ENCODE results near the gene ZSWIM6.

Gene ZSWIM6

DNA sequence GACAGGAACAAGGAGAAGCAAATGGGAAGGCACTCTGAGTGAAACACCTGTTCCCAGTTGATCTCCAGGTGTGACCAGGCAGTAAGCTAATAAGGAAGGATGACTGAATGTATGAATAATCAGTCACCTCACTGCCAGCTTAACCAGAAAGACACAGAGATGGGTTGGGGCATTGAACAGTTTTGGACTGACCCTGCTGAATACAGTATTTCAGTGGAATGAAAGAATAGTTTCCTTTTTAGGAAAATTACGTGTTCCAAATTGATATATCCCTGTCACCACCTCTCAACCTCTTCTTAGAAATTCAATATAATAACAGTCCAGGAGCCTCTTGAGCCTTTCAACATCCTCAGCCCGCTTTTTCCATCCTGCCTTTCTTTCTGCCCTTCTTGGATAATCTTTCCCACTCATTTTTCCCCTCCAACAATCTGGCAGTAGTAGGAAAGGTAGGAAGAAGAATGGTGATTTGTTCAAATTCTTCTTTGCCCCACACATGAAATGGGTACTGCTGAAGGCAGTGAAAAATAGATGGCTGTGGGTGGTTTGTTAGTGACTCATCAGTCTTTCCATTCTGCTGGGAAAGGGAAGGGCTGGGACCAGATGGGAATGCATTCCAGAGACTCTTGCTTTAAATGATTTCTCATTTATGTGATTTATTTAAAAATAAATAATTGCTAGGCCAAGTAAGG is 117.9 kb downstream of the ZSWIM6 start:
- no peak for DNase-seq (ENCODE audit: extremely low spot score)
- CTCF ChIA-PET, result no interaction called here
- POLR2A ChIA-PET, result no interaction called here
- TF ChIP-seq, protein P1, sequence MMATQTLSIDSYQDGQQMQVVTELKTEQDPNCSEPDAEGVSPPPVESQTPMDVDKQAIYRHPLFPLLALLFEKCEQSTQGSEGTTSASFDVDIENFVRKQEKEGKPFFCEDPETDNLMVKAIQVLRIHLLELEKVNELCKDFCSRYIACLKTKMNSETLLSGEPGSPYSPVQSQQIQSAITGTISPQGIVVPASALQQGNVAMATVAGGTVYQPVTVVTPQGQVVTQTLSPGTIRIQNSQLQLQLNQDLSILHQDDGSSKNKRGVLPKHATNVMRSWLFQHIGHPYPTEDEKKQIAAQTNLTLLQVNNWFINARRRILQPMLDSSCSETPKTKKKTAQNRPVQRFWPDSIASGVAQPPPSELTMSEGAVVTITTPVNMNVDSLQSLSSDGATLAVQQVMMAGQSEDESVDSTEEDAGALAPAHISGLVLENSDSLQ (IDR thresholded peaks at IDR 0.05), result no peak
- TF ChIP-seq HDGF (IDR thresholded peaks at IDR 0.05; ENCODE audit: borderline replicate concordance), result no peak

DNA sequence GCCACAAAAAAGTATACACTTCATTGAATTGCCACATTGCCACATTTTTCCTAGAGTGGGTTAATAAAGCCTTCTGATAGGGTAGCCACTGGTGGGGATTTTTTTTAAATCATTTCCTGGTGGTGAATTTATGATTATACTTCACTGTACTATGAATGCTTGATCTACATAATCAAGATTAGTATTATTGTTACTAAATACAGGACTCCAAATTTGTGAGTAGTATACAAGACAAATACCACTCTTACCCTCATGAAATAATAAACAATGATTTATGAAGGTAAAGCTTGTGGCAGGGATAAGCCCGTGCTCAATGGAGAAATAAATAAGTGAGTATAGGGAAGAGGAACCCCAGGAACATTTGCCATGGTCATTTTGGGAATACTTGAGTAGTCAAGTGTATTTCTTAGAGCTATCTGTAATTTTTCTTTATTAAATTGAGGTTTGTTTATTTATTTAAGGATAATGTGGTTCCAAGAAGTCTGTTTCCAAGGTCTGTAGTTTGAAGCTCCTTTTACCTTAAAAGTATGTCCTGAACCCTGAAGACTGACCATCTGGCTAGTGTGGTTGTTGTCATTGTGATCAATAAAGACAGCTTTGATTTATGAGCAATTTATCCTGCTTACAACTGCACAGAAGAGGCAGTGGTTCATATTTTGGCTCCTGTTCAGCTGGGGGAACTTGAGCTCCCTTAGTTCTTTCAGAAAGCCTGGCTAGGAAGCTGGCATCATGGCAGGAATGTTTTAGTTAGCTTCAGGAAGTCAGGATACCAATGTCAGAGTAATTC is 118.6 kb downstream of the ZSWIM6 start:
- ChIA-PET CTCF (no interaction called here), POLR2A (interaction anchor here (1.2 kb wide), 1 partner anchor 42 kb away, joined by 3 read pairs; no protein-coding TSS in a partner anchor)
- DNase-seq (ENCODE audit: extremely low spot score), result peak; percentile 19
- TF ChIP-seq, protein P1 (IDR thresholded peaks at IDR 0.05), result peak; percentile 83
- TF ChIP-seq FOXA1 (IDR thresholded peaks at IDR 0.05), result no peak

DNA sequence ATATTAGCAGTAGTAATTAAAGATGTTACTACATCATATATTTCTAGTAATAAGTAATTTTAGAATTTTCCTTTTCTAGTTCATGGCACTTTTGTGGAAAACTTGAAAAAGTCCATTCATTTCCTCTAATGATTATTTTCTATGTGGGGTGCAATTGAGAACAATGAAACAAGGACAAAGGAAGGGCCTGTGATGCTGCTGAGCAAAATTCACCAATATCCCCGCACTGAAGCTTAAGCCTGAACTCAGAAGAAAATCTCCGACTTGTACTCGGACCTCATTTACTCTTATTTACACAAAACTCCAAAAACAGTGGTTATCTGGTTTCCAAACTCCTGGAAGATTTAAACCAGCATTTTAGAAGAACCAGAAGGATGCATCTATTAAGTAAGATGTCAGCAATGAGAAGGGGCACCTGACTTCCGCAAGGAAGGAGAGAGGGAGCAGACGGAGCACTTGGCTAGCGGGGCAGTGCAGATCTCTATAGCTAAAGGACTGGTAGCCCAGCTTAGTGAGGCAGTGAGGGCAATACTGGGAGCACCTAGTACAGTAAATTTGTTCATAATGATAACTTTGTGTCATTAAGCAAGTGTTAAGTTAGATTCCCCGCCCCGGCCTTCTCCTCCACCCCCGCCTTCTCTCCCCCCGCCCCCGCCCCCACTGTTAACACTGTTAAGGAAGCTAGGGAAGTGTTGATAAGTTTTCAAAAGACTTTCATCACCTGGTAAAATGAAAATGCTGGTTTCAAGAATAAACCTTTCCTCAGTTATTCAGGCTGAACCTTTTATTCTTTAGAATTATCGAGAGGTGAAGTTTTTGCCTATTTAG is 123.3 kb downstream of the ZSWIM6 start:
- no peak for DNase-seq (ENCODE audit: extremely low spot score)
- POLR2A ChIA-PET, result no interaction called here
- no peak for TF ChIP-seq TARDBP (IDR thresholded peaks at IDR 0.05)
- no peak for TF ChIP-seq BHLHE40 (IDR thresholded peaks at IDR 0.05; ENCODE audit: borderline replicate concordance)
- no peak for TF ChIP-seq LEF1 (IDR thresholded peaks at IDR 0.05; ENCODE audit: borderline replicate concordance)
- TF ChIP-seq FOXK2 (IDR thresholded peaks at IDR 0.05), result no peak
- no peak for TF ChIP-seq ZNF384 (IDR thresholded peaks at IDR 0.05)
- no peak for TF ChIP-seq NFRKB (IDR thresholded peaks at IDR 0.05)
- TF ChIP-seq SUZ12 (IDR thresholded peaks at IDR 0.05), result no peak
- TF ChIP-seq ARNT (IDR thresholded peaks at IDR 0.05), result no peak
- no peak for TF ChIP-seq CTBP1 (IDR thresholded peaks at IDR 0.05; ENCODE audit: borderline replicate concordance)
- no peak for TF ChIP-seq FOXA1 (IDR thresholded peaks at IDR 0.05)
- no peak for TF ChIP-seq SP1 (IDR thresholded peaks at IDR 0.05)
- no peak for TF ChIP-seq L3MBTL2 (conservative IDR thresholded peaks at IDR 0.05)
- no peak for TF ChIP-seq ELF4 (IDR thresholded peaks at IDR 0.05)
- TF ChIP-seq, protein P1 (IDR thresholded peaks at IDR 0.05), result no peak
- CTCF ChIA-PET, result no interaction called here

DNA sequence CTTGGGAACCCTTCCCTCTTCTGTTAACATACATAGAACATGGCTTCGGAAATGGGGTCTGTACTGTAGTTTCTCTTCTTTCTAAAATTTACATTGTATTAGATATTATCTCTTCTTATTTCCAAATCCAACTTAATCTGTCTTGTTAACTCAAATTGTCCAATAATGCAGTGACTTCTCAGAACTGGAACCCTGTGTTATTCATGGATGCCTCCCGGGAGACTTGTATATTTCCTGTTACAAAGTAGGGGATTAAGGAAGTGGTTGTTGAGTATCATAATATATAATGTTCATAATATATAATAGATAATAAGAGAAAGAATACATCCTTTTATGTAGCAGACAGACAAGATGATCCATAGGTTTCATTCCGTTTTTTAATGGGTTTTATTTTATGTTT is 128.4 kb downstream of the ZSWIM6 start:
- no peak for DNase-seq (ENCODE audit: extremely low spot score)
- TF ChIP-seq FOXM1 (IDR thresholded peaks at IDR 0.05; ENCODE audit: borderline replicate concordance) (no peak), HDGF (IDR thresholded peaks at IDR 0.05; ENCODE audit: borderline replicate concordance) (no peak), BHLHE40 (IDR thresholded peaks at IDR 0.05; ENCODE audit: borderline replicate concordance) (no peak), FOXK2 (IDR thresholded peaks at IDR 0.05) (no peak), FOXA1 (IDR thresholded peaks at IDR 0.05) (no peak), L3MBTL2 (conservative IDR thresholded peaks at IDR 0.05) (no peak), LEF1 (IDR thresholded peaks at IDR 0.05; ENCODE audit: borderline replicate concordance) (no peak), NFRKB (IDR thresholded peaks at IDR 0.05) (no peak), SP1 (IDR thresholded peaks at IDR 0.05) (no peak), ELF4 (IDR thresholded peaks at IDR 0.05) (no peak), TARDBP (IDR thresholded peaks at IDR 0.05) (no peak), ARNT (IDR thresholded peaks at IDR 0.05) (no peak), SUZ12 (IDR thresholded peaks at IDR 0.05) (no peak), CTBP1 (IDR thresholded peaks at IDR 0.05; ENCODE audit: borderline replicate concordance) (no peak), ZNF384 (IDR thresholded peaks at IDR 0.05) (no peak)
- TF ChIP-seq, protein P1 (IDR thresholded peaks at IDR 0.05), result no peak
- CTCF ChIA-PET, result no interaction called here
- POLR2A ChIA-PET, result no interaction called here

DNA sequence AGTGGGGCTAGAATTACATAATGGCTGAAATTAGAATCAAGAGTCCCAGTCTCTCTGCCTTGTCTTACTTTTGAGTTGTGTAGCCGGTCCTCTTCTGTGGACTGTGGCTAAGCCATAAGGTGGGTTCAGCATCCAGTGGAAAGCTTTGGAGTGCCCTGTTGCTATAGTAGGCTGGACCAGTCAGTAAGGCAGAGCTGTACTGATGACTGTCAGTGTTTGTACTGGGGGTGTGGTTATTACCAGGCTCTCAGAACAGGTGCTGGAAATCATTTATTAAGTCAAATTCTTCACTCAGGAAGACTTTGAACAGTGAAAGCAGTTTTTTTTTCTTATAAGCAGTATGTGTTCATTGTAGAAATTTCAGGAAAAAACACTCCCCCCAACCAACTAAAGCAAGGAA is 129.4 kb downstream of the ZSWIM6 start:
- CTCF ChIA-PET, result no interaction called here
- POLR2A ChIA-PET, result no interaction called here
- TF ChIP-seq FOXK2 (IDR thresholded peaks at IDR 0.05) (no peak), ELF4 (IDR thresholded peaks at IDR 0.05) (no peak), BHLHE40 (IDR thresholded peaks at IDR 0.05; ENCODE audit: borderline replicate concordance) (no peak), ARNT (IDR thresholded peaks at IDR 0.05) (no peak), FOXM1 (IDR thresholded peaks at IDR 0.05; ENCODE audit: borderline replicate concordance) (no peak), CTBP1 (IDR thresholded peaks at IDR 0.05; ENCODE audit: borderline replicate concordance) (no peak)
- TF ChIP-seq, protein P1 (IDR thresholded peaks at IDR 0.05), result no peak
- DNase-seq (ENCODE audit: extremely low spot score), result no peak
